ENCODE measurements around the gene FOXP2.
"Not testable (repeated sequence)": the region's sequence is repeated elsewhere in the genome, so short reads cannot be mapped to it uniquely, and the experiment has no call there.

Gene FOXP2

DNA sequence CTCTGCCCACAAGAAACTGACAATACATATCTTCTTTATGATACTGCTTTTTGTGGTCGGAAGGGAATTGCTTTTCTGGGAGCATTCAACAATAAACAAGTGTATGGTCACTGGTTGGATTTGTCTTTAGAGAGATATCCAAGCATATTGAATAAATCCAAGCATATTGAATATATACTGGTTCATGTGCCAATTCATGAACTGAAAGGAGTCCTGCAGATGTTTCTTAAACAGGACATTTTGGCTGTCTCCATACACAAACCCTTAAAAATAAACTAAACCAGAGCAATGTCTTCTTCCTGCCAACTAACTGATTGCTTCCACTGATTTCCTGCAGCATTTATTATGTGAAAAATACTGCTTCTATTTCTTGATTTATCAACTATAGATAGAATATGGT is 173.9 kb downstream of the FOXP2 start:
- DNase-seq (ENCODE audit: low read depth) = no peak

DNA sequence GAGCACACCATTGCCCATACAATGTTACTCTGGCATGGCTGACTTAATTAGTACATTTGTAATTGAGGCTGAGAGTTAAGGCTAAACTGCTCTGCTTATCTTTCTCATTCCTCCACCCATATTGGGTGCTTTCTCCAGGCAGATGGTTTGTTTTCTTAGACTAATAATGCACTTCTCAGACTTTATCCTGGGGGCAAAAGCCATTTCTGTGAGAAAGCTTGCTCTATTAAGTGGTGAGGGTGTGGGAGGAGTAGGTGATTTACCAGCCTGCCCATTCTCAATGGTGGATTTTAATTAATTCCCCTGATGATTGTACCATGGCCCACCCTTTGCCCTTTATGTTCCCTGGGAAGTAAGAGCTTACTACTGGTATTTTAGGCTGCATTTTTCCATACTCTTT is 174.8 kb downstream of the FOXP2 start:
- DNase-seq (ENCODE audit: low read depth) = no peak

DNA sequence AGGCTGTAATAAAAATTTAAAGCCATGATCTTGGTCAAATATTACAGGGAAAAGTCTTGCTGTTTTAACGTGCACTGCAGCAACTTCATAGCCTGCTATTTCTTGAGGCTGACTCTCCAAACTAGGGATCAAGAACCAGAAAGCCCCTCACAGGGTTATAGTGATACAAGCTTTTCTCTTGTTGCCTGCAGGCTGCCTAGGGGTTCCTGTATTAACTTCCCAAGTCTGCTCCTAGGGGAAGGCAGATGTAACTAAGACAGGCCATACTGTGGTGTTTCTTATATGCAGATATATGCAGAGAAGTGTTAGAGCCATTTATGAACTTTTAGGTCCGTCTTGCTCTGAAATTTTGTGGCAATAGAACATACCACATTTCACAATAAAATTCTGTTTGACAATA is 175.7 kb downstream of the FOXP2 start:
- no peak for DNase-seq (ENCODE audit: low read depth)

DNA sequence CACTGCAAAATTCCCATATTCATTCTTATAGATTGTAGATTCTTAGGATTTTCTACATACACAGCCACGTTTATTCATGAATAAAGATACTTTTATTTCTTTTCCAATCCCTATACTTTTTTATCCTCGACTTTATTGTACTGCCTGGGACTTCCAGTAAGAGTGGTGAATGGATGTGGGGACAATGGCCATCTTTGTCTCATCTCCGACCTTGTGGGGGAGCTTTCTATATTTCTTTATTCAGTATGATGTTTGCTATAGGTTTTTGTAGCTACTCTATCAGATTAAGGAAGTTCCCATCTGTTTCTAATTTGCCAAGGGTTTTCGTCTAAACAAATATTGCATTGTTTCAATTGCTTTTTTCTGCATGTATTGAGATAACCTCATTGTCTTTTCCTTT is 184.3 kb downstream of the FOXP2 start:
- DNase-seq (ENCODE audit: low read depth) = no peak

DNA sequence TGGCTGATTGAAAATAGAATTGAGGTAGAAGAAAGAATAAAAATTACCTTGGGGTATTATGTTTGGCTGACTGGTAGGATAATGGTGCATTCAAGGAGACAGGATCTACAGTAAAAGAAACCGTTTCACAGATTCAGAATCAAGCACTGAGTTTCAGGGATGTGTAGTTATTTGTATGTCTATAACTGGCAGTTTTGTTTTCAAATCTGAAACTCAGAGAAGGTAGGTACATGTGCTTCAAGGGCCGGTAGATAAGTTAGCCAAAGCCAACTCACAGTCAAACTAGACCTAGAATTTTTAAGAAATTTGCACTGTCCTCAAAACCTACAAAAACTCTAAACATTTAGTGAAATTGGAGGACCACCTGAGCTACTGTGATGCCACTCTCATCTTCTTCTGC is 191.5 kb downstream of the FOXP2 start:
- DNase-seq (ENCODE audit: low read depth) = no peak

DNA sequence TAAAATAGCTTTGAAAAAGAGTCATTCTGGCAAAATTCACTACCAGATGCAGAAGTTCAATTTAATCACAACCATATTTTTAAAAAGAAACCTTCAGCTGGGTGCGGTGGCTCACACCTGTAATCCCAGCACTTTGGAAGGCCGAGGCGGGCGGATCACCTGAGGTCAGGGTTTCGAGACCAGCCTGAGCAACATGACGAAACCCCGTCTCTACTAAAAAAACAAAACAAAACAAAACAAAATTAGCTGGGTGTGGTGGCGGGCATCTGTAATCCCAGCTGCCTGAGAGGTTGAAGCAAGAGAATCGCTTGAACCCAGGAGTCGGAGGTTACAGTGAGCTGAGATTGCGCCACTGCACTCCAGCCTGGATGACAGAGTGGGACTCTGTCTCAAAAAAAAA is 194.2 kb downstream of the FOXP2 start:
- DNase-seq (ENCODE audit: low read depth) = not testable (repeated sequence)

DNA sequence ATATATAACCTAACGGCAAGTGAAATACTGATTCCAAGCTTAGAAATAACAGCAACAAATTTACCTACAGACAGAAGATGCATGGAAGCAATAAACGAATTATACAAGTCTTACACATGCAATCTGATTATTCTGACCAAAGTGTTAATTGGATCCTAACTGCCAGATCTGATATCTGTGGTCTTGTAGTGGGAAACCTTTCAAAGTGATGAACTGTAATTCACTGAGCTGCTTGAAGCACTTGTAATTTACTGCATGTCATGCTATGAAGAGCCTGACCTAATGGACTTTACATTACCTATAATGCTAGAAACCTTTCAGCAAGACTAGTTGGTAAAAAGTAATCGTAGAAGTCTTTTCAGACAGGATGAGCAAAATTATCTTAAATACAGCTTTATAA is 205.6 kb downstream of the FOXP2 start:
- DNase-seq (ENCODE audit: low read depth) = no peak

DNA sequence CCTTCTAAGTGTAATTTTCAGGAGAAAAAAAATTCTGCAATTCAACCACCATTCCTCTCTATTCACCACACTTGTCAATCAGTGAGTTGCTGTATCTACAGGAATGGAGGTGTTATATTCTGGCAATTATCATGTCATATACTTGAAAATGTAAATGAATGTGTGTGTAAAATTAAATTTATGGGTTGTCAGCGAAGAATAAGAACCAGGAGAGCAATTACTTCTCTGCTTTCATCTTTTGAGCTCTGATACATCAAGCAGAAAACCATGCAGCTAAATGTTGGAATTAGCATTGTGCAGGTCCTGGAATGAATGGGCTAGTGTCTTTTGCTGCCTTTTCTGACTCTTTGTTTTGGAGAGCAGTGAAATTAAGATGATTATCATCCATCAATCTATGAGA is 207.6 kb downstream of the FOXP2 start:
- DNase-seq (ENCODE audit: low read depth) = no peak

DNA sequence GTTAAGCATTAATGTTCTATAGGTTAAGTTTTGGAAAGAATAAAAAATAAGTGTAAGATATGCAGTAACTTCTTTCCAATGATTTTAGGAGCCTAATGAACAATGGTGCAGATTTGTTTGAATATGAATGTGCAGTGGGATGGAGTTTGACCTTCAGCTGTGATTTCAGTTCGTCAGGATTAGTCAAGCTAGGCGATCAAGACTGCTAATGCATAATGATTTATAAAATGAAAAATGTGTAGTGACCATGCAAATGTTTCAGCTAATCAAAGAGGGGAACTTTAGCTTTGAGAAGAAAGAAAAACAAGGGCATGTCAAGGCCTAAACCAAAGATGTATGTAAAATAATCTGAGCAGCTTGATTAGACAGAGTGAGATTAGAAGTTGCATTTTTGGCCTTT is 208.5 kb downstream of the FOXP2 start:
- DNase-seq (ENCODE audit: low read depth) = no peak

DNA sequence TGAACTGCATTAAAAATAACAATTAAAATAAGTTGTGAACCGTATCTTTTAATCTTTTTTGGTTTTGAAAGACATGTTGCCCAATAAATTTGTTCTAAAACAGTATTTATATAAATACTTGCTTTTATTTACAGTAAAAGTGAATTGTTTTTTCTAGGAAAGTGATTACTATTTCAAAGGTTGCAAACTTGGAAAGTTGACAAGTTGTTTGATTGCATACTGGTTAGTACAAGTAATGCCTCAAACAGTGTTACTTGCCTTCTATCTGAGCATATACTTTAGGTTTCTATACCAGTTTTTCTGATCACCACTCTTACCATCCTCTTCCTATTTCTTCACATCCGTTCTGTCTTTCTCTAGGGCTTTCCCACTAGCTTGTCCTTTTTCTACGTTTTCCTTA is 212.6 kb downstream of the FOXP2 start:
- no peak for DNase-seq (ENCODE audit: low read depth)

DNA sequence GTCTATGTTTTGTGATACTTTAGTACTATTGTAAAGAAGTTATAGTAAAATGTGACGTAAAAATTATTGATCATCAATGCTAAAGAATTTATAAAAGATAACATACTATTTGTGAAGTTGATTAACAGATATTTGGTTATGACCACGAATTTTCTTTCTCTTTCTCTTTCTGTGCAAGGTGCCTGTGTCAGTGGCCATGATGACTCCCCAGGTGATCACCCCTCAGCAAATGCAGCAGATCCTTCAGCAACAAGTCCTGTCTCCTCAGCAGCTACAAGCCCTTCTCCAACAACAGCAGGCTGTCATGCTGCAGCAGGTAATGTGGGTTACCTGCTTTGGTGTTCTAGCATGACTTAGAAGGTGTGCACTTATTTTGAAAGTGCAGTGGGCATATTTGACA is 213.7 kb downstream of the FOXP2 start:
- DNase-seq (ENCODE audit: low read depth) = no peak

DNA sequence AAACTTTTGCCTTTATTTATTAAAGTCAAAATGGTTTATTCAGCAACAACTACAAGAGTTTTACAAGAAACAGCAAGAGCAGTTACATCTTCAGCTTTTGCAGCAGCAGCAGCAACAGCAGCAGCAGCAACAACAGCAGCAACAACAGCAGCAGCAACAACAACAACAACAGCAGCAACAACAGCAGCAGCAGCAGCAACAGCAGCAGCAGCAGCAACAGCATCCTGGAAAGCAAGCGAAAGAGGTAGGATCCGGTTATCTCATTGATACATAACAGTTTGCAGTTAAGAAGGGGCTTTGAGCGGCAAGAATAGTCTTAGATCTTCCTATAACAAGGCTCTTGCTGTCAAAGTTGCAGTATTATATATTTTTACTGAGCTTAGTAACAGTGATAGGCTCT is 215.1 kb downstream of the FOXP2 start:
- no peak for DNase-seq (ENCODE audit: low read depth)

DNA sequence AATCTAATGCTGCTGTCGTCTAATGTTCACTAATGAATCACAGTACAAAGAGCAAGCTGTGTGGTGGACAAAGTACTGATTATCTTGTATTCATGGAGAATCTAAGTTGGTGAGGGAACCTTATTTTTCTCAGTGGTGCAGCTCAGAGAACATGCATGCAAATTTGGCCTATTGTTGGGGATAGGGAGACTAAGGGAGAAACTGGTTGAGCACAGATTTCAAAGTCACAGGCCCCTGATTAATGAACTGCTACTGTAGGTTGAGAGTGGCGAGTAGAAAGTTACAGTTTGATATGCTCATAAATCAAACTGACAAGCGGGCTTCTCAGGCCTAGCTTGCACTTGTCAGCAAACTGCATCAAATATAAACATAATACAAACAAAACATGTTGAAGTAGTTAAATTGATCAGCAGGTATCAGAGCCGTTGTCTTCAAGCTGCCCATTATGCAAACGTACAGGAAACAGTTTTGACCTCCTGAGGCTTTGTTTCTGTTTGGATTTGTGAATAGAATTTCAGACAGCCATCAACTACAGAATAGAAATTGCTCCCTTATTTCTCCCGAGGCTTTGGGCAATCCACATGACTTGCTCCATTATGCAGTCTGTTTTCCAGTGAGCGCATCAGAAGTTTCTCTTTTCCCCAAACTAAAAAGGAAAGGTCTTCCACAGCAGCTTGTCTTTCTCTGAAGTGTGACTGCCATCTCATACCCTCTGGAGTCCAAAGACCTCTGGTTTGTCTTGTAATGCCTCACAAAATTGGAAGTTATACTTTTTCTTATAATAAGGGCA is 215.8 kb downstream of the FOXP2 start:
- DNase-seq (ENCODE audit: low read depth) = no peak

DNA sequence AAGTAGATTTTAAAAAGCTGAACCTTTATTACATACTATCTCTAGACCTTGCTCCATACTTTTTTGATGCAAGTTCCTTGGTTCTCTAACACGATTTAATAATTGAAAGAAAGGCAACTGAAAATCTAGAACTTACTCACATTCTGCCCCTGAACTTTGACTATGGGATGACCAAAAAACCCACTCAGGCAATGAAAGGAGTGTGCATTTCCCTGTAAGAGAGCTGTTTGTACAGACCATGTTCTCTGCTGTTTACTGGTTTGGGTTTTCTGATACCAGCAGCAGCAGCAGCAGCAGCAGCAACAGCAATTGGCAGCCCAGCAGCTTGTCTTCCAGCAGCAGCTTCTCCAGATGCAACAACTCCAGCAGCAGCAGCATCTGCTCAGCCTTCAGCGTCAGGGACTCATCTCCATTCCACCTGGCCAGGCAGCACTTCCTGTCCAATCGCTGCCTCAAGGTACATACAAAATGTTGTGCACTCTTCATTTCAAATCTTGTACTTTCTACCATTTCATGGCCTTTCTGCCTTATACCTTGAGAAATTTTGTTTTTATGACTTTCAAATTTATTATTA is 216.7 kb downstream of the FOXP2 start:
- DNase-seq (ENCODE audit: low read depth) = no peak

DNA sequence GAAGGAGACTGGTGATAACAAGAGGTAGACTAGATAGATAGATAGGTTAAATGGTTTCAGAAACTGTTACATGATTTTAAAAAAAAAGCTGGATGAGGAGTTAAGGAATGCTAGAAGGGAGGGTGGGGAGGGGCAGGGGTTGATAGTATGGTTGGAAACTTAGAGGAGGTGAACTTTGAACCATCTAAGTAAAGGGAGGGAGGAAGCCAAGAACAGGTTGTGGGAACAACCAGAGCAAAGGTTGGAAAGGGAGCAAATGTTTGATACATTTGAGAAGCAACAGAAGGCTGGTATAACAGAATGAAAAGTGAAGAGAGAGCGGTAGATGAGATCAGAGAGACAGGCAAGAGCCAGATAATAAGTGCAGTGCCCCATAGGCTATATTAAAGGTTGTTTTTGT is 224.8 kb downstream of the FOXP2 start:
- no peak for DNase-seq (ENCODE audit: low read depth)

DNA sequence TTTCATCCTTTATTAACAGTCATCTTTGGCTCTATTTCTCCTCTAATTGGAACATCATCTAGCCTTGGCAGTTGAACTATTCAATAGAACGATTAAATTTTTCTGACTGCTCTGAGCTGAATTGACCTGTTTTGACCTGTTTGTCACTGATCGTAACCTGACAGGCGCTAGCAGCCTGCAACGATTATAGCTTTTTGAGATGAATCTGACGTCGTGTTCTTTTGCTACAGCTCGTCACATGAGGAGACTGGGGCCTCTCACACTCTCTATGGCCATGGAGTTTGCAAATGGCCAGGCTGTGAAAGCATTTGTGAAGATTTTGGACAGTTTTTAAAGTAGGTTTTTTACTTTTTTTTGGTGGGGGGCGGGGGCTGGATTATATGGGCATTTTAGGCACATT is 229.8 kb downstream of the FOXP2 start:
- DNase-seq (ENCODE audit: low read depth) = no peak

DNA sequence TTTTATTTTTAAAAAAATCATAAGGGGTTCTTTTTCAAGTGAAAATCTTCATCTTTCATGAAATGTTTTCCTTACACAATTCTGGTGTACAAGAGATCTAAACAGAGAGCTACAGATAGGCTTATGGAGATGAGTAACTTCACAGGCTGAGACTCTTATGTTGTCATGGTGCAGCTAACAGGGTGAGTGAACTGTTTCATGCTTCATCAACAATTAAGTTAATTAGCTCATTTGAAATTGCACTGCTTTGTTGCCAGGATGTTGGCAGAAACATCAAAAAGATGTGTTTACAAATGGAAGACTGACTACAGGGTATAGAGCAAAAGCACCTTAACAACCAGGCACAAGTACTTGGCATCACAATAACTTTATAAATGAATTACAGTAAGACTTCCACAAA is 230.8 kb downstream of the FOXP2 start:
- no peak for DNase-seq (ENCODE audit: low read depth)

DNA sequence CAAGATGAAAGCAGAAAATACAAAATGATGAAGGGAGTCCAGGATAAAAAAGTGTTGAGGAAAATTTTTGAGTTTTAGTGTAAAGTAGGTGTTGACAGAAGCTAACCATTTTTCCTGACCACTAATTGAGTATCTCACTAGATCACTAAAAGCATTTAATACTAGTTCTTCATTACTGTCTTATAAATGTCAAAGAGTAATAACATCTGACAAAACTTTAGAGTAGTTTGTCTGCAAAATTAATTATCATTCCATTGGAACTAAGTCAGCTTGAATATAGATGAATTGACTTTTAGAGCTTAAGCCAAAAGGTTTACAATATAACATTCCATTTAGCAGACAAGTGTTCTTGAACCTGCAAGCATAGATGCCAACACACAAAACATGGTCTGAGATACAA is 232.9 kb downstream of the FOXP2 start:
- no peak for DNase-seq (ENCODE audit: low read depth)

DNA sequence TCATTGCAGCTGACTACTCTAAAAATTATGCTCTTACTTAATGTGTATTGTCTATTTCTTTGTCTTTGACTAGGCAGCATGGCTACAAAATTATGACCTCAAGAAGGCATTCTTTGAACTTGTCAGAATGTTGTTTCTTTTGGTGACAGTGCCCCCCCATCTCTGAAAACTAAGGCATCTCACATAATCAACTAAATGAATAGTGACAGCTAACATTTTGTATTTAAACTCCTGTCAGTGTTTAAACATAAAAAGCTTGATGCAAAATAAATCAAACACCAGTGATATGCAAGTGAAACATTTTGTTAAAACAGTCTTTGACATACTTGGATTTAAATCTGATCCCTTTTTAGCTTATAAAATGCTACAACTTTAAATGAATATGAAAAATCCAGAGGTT is 233.5 kb downstream of the FOXP2 start:
- no peak for DNase-seq (ENCODE audit: low read depth)

DNA sequence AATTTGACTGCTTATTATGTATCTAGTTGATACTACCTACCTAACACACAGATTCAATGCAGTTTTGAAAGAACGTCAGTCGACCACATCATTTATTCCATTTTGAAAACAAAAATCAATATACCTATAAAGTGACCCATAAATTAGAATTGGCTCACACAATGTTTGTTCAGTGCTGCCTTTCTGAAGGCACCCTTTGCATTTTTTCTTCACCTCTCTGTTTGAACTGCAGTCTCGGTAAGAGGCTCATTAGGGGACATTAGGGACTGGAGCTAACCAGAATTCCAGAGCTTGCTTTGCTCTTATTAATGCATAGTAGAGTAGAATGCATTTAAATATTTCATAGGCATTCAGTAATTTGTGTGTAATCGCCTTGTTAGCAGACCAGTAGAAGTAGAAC is 234.1 kb downstream of the FOXP2 start:
- DNase-seq (ENCODE audit: low read depth) = no peak

DNA sequence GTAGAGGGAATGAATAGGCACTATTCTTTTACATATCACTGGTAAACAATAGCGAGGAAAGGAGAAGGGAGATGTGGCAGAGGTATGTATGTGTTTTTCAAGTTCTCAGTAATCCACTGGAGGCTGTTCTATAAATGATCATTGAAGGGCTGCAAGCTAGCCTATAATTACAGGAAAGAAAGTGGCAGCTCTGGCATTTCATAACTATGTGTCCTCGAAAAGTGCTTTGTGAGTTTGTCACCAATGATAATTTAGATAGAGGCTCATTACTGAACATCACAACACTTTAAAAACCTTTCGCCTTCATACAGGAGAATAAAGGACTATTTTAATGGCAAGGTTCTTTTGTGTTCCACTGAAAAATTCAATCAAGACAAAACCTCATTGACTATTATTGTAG is 235.1 kb downstream of the FOXP2 start:
- DNase-seq (ENCODE audit: low read depth) = no peak

DNA sequence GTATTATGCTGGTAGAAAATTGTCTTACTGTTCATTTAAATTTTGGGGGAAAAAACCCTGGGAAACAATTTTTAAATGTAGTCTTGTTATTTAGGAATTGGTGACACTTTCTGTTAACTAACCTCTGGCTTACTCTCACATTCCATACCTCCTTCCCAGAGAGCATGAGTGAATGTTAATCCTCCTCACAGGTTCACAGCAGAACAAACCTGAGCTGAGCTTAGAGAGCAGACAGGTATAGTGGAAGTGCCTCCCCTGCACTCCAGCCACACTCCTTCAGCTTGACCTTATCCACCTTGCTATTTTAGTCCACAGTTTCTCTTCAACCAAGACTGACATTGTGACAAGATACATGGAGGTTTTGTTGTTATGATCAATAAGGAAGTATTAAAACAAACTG is 235.9 kb downstream of the FOXP2 start:
- DNase-seq (ENCODE audit: low read depth) = no peak

DNA sequence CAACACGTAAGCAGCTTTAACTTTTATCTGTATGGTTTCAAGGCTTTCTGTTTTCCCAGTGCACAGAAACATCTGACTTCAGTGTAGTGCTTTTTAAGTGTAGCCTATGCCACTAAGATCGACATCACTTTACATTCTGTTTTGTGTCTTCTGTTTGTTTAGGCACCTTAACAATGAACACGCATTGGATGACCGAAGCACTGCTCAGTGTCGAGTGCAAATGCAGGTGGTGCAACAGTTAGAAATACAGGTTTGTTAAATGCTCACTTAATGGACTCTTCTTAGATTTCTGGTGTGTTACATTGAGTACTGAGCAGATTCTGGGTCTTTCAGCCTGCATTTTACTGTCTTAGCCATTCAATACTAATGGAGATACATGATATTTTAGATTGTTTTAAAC is 237.4 kb downstream of the FOXP2 start:
- no peak for DNase-seq (ENCODE audit: low read depth)

DNA sequence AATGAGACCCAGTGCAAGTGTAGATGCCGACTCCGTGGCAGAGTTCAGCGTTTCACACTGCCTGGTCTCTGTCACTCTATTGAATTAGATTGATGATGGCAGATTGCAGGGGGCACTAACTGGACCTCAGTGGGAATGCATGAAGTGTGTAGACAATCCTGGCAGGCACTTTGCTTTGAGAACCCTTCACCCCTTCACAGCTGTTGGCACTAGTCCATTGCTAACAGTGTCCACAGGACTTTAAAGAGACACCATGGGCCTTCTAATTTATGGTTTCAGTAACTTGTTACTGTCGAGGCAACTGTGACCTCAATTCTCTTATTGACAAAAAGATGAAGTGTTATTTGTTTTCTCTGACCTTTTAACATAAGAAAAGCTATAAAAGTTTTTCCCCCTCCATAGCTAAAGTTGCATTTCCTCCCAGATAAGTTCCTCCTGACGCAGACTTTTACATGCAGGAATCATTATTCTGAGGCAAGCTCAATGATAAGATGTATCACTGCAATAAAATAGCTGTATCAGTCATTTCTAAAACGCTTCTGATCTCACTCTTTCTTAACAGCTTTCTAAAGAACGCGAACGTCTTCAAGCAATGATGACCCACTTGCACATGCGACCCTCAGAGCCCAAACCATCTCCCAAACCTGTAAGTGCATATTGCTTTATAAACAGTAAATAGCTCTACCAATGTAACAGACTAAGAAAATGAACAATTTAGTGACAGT is 238.9 kb downstream of the FOXP2 start:
- DNase-seq (ENCODE audit: low read depth) = no peak
